NT2/D1 (cell line): ENCODE results near the gene ACP6.

Experiments used
- SUZ12 ChIP-seq: IDR thresholded peaks from 2 replicates; pipeline ENCODE4 v1.6.1; 2011; ENCODE audit not compliant: insufficient read length, insufficient read depth; ENCODE audit errors: extremely low read depth
- YY1 ChIP-seq: IDR thresholded peaks from 2 replicates; pipeline ENCODE4 v1.6.1; 2011; ENCODE audit not compliant: insufficient read length, insufficient read depth
- ZNF274 ChIP-seq: IDR thresholded peaks from 2 replicates; pipeline ENCODE4 v1.6.1; 2011; ENCODE audit warnings: mild to moderate bottlenecking, low read depth, low read length

DNA sequence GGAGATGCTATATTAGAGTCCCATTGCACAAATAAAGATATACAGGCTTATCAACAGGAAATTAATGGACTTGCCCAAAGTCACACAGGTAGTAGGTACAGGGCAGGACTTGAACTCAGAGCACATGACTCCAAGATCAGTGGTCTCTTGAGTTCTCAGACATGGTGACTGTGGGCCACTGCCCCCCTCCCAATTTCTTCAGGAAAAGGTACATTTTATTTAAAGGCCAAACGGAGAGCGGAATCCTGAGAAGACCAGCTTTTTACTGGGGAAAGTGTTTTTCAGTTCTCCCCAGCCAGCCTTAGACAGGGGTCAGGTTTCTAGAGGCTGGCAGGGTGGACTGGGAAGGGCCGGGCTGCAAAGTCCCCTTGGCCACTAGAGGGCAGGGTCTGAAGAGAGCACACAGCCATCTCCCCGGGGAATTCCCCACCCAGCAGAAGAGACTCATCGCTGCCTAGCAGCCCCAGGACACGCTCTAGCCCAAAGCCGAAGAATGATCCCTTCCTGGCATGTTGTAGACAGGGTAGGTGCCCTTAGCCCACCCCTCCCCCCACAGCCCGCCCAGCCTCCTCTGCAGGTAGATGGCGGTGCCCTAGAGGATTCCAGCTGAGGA lies 29.7 kb downstream of the ACP6 start:
- TF ChIP-seq YY1 (no peak), ZNF274 (no peak), SUZ12 (no peak)
